Kidney (tissue), 14 donors: ENCODE data around the gene ALDOC. TPM values are rescaled to one million over a fixed set of nuclear protein-coding genes. Genes with fewer than 3 reads are reported as not detected.

Experiments used
- DNase-seq, 5 donors: peaks; one replicate each; pipeline ENCODE4 v3.0.0-alpha.2; 2013 to 2020
- FAIRE-seq: peaks from 2 replicates; lab custom pipeline; 2012; peaks lifted over from hg19 to GRCh38; lab: Jason Lieb, UNC
- H3K27ac ChIP-seq, 2 donors: one replicate each; pipeline ENCODE4 v1.7.0; 2013; ENCODE audit warnings: low read depth in 2 of 2, low read length in 2 of 2, inconsistent platforms in 1 of 2
- H3K27me3 ChIP-seq: one replicate; pipeline ENCODE4 v1.7.1; 2013; ENCODE audit warnings: low read length, inconsistent platforms; ENCODE audit not compliant: control insufficient read depth, insufficient read depth
- H3K36me3 ChIP-seq, 3 donors: one replicate each; pipeline versions ENCODE4 v1.7.0 to v1.7.1; 2013; ENCODE audit warnings: low read length in 3 of 3, control low read depth in 1 of 3, inconsistent platforms in 1 of 3; ENCODE audit not compliant: insufficient read depth in 3 of 3, control insufficient read depth in 2 of 3
- H3K4me1 ChIP-seq, 3 donors: one replicate each; pipeline versions ENCODE4 v1.7.0 to v1.7.1; 2013; ENCODE audit warnings: low read length in 3 of 3, inconsistent platforms in 1 of 3, low read depth in 1 of 3; ENCODE audit not compliant: control insufficient read depth in 2 of 3, insufficient read depth in 2 of 3
- H3K4me3 ChIP-seq, 3 donors: one replicate each; pipeline versions ENCODE4 v1.7.0 to v1.8.1; 2013; ENCODE audit warnings: low read length in 3 of 3, control low read depth in 1 of 3, inconsistent platforms in 1 of 3
- H3K9ac ChIP-seq, 3 donors: one replicate each; pipeline versions ENCODE4 v1.7.0 to v1.7.1; 2013; ENCODE audit warnings: low read length in 3 of 3, control low read depth in 1 of 3, inconsistent platforms in 1 of 3
- H3K9me3 ChIP-seq, 3 donors: one replicate each; pipeline versions ENCODE4 v1.7.0 to v1.7.1; 2013; ENCODE audit warnings: low read length in 3 of 3, control low read depth in 1 of 3, inconsistent platforms in 1 of 3; ENCODE audit not compliant: control insufficient read depth in 2 of 3, insufficient read depth in 1 of 3
- intact Hi-C: fragments of 100-400 bp; cut with DNase I; formaldehyde crosslinking; loops from one replicate; pipeline ENCODE4 v1.11.1; 2022
- polyA plus RNA-seq: library from polyadenylated mRNA; stranded (reverse); fragments of 350-450 nt; fragmentation: Illumina TruSeq; extraction: RNeasy Lipid Tissue Mini Kit (QIAGEN cat#74804); gene quantifications from one replicate; pipeline ENCODE4 v1.2.3, GENCODE V29; 2014; ENCODE audit warnings: low read depth, low replicate concordance; ENCODE audit not compliant: insufficient read depth
- total RNA-seq: library from RNA; stranded (reverse); fragmentation: NEBNext Ultra II Directional; extraction: Animal tissue kit (Norgen Biotek cat#: 25700); gene quantifications from one replicate; pipeline ENCODE4 v1.2.1, GENCODE V29; 2021
- TF ChIP-seq, protein P1 (sequence below): IDR thresholded peaks from 3 replicates; pipeline ENCODE4 v1.5.1; 2012; ENCODE audit warnings: mild to moderate bottlenecking, moderate library complexity, borderline replicate concordance; ENCODE audit not compliant: insufficient read depth; ENCODE audit errors: extremely low read depth
- donor health status: control.
- donor health status: control.
- donor health status: control.
- donor health status: control.
- donor health status: control.
- donor health status: DM: yes; HTN: yes; CAD: no.
- donor health status: Normal renal cell carcinoma (clear cell type).

The ALDOC gene
- total and polyA plus RNA-seq, 2 donors from 2014 or later: 7.1 to 21.9 TPM

DNA sequence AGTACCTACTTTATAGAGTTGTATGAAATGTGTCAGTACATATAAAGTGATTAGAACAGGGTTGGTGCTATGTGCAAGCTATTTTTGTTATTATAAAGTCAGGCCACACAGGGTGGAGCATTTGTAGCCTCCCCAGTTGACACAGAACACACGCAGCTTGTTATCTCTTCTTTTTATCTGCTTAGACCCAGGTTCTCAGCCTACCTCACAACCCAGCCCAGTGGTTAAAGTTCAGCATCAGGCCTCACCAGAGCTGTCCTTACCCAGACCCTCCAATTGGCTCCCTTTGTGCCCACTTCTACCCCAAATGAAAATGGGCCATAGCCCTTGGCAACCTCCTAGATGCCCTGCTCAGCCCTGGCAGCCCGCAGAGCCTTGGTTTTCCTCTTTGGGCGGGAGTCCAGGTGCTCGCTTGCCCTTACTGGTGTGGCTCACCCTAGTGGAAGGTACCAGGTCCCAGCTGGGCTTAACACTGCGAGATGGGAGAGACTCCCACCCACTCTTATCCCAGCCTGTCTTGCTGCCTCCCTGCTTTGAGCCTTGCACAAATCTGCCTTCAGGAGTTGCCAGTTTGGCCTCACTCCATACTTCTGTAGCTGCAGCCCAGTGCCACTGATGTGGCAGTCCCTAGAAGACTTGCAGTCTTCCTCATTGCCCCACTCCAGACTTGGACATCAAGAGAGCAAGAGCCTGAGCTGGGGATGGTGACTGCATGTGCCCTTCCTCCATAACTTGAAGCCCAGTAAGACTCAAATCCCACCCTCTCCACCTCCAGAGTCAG lies 4.2 kb downstream of the ALDOC start:
- intact Hi-C loops: no loop called here
- Histone ChIP-seq H3K27ac (no peak overlapping the region), H3K9ac (peak overlapping the region in 2 of 3 donors; percentile 63 to 79)

DNA sequence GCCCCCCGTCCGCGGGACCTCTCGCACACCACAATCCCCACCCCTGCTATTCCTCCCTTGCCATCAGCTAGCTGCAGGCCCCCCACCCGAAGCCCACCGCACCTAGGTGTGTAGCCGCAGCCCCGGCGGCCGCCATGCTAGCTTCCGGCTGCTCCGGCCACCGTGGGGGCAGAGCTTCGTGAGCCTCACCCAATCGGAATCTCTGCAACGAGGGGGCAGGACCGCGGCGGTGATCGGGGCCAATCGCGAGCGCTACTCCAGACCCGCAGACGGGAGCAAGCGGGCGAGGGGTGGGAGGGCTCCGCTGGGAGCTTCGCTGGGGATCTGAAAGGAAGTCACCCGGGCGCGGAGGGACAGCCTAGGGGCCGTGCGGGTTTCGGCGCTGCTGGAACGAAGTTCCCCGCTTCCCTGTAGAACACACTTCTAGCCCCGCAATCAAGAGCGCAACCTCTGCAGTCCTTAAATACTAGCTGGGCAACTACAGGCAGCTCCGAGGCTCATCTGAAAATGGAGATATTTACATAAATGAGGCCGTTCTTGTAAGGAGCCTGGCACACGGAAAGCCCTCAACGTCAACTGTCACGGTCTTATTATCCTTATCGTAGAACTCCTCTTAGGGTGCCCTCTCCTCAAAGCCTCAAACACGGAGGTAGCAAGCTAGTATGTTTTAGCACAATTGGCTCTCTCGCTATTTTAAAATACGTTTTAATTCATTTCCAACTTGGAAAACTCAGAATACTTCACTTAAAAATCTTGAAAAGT lies 5.2 kb downstream of the ALDOC start, which contains the start of gene PIGS:
TSS of gene PIGS (minus strand) at position 164 of the 762 bp plus-strand sequence. CDS start at position 136, 28 bp downstream.
- Histone ChIP-seq H3K9me3 (no peaks in the 10 kb centered on the region), H3K9ac (peak within 1 kb of the TSS; percentile 76 to 79 (median 78)), H3K4me3 (peak within 1 kb of the TSS; percentile 79 to 93 (median 87)), H3K27me3 (no peaks in the 10 kb centered on the region), H3K27ac (peak within 1 kb of the TSS; percentile 65 to 69), H3K36me3 (no peaks in the 10 kb centered on the region), H3K4me1 (peaks cover 0 to 9% (median 5%) of the 10 kb centered on the region in 3 donors)
- TF ChIP-seq, protein P1, sequence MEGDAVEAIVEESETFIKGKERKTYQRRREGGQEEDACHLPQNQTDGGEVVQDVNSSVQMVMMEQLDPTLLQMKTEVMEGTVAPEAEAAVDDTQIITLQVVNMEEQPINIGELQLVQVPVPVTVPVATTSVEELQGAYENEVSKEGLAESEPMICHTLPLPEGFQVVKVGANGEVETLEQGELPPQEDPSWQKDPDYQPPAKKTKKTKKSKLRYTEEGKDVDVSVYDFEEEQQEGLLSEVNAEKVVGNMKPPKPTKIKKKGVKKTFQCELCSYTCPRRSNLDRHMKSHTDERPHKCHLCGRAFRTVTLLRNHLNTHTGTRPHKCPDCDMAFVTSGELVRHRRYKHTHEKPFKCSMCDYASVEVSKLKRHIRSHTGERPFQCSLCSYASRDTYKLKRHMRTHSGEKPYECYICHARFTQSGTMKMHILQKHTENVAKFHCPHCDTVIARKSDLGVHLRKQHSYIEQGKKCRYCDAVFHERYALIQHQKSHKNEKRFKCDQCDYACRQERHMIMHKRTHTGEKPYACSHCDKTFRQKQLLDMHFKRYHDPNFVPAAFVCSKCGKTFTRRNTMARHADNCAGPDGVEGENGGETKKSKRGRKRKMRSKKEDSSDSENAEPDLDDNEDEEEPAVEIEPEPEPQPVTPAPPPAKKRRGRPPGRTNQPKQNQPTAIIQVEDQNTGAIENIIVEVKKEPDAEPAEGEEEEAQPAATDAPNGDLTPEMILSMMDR: no peak
- FAIRE-seq: no peak
- peak; percentile 95 to 98 (median 95) for DNase-seq
- intact Hi-C loops: no loop called here

More for the DNA sequence above, 4.2 kb downstream of the ALDOC start:
- Histone ChIP-seq H3K36me3 (no peaks in the 10 kb centered on the region), H3K27me3 (no peaks in the 10 kb centered on the region), H3K4me1 (peaks cover 0 to 12% (median 5%) of the 10 kb centered on the region in 3 donors), H3K4me3 (peak overlapping the region in 2 of 3 donors; percentile 79 to 93), H3K9me3 (no peaks in the 10 kb centered on the region)
- TF ChIP-seq, protein P1: no peak
- DNase-seq: no peak
- FAIRE-seq: no peak

DNA sequence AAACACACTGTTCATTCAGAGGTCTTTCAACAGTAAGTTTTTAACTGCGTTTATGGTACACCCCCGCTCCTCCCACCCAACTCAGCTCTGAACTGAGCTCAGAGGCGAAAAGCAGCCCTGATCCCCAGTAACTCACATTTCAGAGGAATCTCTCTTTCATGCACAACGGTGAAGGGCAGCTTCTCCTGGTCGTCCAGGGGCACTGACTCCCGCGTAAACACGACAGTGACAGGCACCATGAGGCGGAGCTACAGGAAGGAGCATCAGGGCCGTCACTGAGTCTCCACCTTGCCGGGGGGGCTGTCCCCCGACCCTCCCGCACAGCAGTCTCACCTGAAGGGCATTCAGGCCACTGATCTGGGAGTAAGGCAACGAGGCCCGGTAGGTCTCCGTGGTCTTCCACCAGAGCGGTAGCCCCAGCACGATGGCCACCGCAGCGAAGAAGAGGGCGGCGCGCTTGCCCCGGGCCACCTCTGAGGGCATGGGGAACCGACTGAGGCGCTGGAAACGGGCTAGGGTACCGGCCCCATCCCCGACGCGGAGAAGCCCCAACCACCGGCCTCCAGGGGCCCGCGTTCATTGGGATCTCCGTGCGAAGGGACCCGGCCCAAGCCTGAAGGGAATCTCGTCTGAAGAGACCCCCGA lies 5.9 kb downstream of the ALDOC start:
- FAIRE-seq: no peak
- DNase-seq: peak; percentile 27 to 77 (median 60)
- intact Hi-C loops: no loop called here
- H3K4me1 ChIP-seq: peaks cover 0 to 9% (median 5%) of the 10 kb centered on the region in 3 donors
- no peaks in the 10 kb centered on the region for H3K27me3 ChIP-seq
- peak overlapping the region; percentile 79 to 93 (median 87) for H3K4me3 ChIP-seq
- no peaks in the 10 kb centered on the region for H3K36me3 ChIP-seq
- H3K9ac ChIP-seq: peak overlapping the region; percentile 65 to 78 (median 78)
- peak overlapping the region; percentile 65 to 69 for H3K27ac ChIP-seq
- TF ChIP-seq, protein P1: no peak
- no peaks in the 10 kb centered on the region for H3K9me3 ChIP-seq
